Smooth muscle cell (in vitro differentiated cells): Measurements from ENCODE around the gene TFPT. TPM values are rescaled to one million over a fixed set of nuclear protein-coding genes. Genes with fewer than 3 reads are reported as not detected.

Experiments used
- DNase-seq: peaks from one replicate; lab custom pipeline; 2025; ENCODE audit not compliant: unreplicated experiment; lab: John Stamatoyannopoulos, UW
- H2AFZ ChIP-seq: fragments of 200-600 bp; sonication (generic); 2 replicates; pipeline ENCODE4 v1.6.0; 2016; ENCODE audit warnings: antibody characterized with exemption, low read depth, mild to moderate bottlenecking
- H3F3A ChIP-seq: fragments of 200-600 bp; sonication (generic); 2 replicates; pipeline ENCODE4 v1.6.0; 2017; ENCODE audit warnings: antibody characterized with exemption, low read depth
- H3K27ac ChIP-seq: fragments of 200-600 bp; sonication (generic); 2 replicates; pipeline ENCODE4 v1.5.1; 2016; ENCODE audit warnings: low read depth, mild to moderate bottlenecking
- H3K27me3 ChIP-seq: fragments of 200-600 bp; sonication (generic); 2 replicates; pipeline ENCODE4 v1.6.1; 2016; ENCODE audit warnings: low read depth, mild to moderate bottlenecking
- H3K36me3 ChIP-seq: fragments of 200-600 bp; sonication (generic); 2 replicates; pipeline ENCODE4 v1.5.1; 2016; ENCODE audit warnings: low read depth
- H3K4me1 ChIP-seq: fragments of 200-600 bp; sonication (generic); 2 replicates; pipeline ENCODE4 v1.5.1; 2016; ENCODE audit warnings: low read depth
- H3K4me2 ChIP-seq: fragments of 200-600 bp; sonication (generic); 2 replicates; pipeline ENCODE4 v1.6.0; 2016; ENCODE audit warnings: mild to moderate bottlenecking
- H3K4me3 ChIP-seq: fragments of 200-600 bp; sonication (generic); 2 replicates; pipeline ENCODE4 v1.5.1; 2016; ENCODE audit warnings: mild to moderate bottlenecking
- H3K79me2 ChIP-seq: fragments of 200-600 bp; sonication (generic); 2 replicates; pipeline ENCODE4 v1.6.0; 2016; ENCODE audit warnings: low read depth, mild to moderate bottlenecking
- H3K9ac ChIP-seq: fragments of 200-600 bp; sonication (generic); 2 replicates; pipeline ENCODE4 v1.6.0; 2016; ENCODE audit warnings: low read depth
- H3K9me3 ChIP-seq: fragments of 200-600 bp; sonication (generic); replicated peaks from 2 replicates; pipeline ENCODE4 v1.5.1; 2016; ENCODE audit warnings: low read depth
- H4K20me1 ChIP-seq: fragments of 200-600 bp; sonication (generic); 2 replicates; pipeline ENCODE4 v1.6.0; 2016; ENCODE audit warnings: low read depth
- WGBS: methylation state at CpG from one replicate; pipeline ENCODE4 v1.1.7; 2016; ENCODE audit warnings: low lambda C conversion rate; 5-methylcytosine and 5-hydroxymethylcytosine counted together
- polyA plus RNA-seq: library from polyadenylated mRNA; unstranded; fragments of >200 nt; fragmentation: Nextera tagmentation; extraction: Ambion mirVana; gene quantifications from 2 replicates; pipeline ENCODE4 v1.2.1, GENCODE V29; 2016
- total RNA-seq: library from RNA; depleted of rRNA; stranded (reverse); fragments of >200 nt; gene quantifications from 2 replicates; pipeline ENCODE4 v1.2.3, GENCODE V29; 2014
- TF ChIP-seq, protein P1 (sequence below): fragments of 200-600 bp; sonication (generic); IDR thresholded peaks from 2 replicates; pipeline ENCODE4 v1.5.1; 2017; ENCODE audit warnings: borderline replicate concordance, mild to moderate bottlenecking, antibody characterized with exemption; ENCODE audit not compliant: insufficient read depth, poor library complexity, severe bottlenecking

The TFPT gene
- total and polyA plus RNA-seq, 2 experiments from 2014 or later: 17.1 to 56.0 TPM

DNA sequence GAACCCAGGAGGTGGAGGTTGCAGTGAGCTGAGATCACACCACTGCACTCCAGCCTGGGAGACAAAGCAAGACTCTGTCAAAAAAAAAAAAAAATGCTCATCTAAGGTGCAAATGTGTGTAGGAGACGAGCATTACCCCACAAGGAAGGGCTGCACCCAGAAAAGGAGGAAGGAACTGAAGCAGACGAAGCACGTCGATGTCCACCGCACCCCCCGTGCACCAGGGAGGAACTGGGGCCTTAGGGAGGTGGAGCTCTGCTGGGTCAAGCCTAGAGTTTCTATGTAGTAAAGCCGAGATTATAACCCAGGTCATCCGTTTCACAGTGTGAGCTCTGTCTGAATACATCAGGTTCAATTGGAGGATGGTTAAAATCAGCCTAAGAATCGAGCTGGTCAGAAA is 52.8 kb downstream of the TFPT start:
- 91% methylated on average over 9 of the region's 9 CpGs for WGBS
- no peaks in the 10 kb centered on the region for H3F3A ChIP-seq
- H3K4me3 ChIP-seq: no peak overlapping the region
- no peaks in the 10 kb centered on the region for H3K4me1 ChIP-seq
- TF ChIP-seq, protein P1, sequence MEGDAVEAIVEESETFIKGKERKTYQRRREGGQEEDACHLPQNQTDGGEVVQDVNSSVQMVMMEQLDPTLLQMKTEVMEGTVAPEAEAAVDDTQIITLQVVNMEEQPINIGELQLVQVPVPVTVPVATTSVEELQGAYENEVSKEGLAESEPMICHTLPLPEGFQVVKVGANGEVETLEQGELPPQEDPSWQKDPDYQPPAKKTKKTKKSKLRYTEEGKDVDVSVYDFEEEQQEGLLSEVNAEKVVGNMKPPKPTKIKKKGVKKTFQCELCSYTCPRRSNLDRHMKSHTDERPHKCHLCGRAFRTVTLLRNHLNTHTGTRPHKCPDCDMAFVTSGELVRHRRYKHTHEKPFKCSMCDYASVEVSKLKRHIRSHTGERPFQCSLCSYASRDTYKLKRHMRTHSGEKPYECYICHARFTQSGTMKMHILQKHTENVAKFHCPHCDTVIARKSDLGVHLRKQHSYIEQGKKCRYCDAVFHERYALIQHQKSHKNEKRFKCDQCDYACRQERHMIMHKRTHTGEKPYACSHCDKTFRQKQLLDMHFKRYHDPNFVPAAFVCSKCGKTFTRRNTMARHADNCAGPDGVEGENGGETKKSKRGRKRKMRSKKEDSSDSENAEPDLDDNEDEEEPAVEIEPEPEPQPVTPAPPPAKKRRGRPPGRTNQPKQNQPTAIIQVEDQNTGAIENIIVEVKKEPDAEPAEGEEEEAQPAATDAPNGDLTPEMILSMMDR: no peak
- DNase-seq: no peak
- H4K20me1 ChIP-seq: no peaks in the 10 kb centered on the region
- no peak overlapping the region for H3K9ac ChIP-seq
- H3K79me2 ChIP-seq: no peaks in the 10 kb centered on the region
- H3K27ac ChIP-seq: no peak overlapping the region
- no peaks in the 10 kb centered on the region for H3K36me3 ChIP-seq
- H2AFZ ChIP-seq: no peak overlapping the region
- no peak overlapping the region for H3K4me2 ChIP-seq
- H3K27me3 ChIP-seq: no peaks in the 10 kb centered on the region
- H3K9me3 ChIP-seq: no peaks in the 10 kb centered on the region

Other genes with a start within 250 kb of the TFPT start
- 83.8 and 97.6 TPM in 2 replicates for gene MYADM, start 247.8 kb downstream of the TFPT start, total RNA-seq
- gene MYADM, start 247.8 kb downstream of the TFPT start, polyA plus RNA-seq: 193 and 247 TPM in 2 replicates
- 0.18 TPM in 1 of 2 replicates, not detected in the other for gene PRKCG, start 233.5 kb downstream of the TFPT start, total RNA-seq
- gene PRKCG, start 233.5 kb downstream of the TFPT start, polyA plus RNA-seq: 0.51 and 0.59 TPM in 2 replicates
- gene CACNG7, start 206.4 kb downstream of the TFPT start, total RNA-seq: 2.3 and 6.1 TPM in 2 replicates
- 0.59 and 1.3 TPM in 2 replicates for gene CACNG7, start 206.4 kb downstream of the TFPT start, polyA plus RNA-seq
- 0.04 and 0.31 TPM in 2 replicates for gene CACNG8, start 152.7 kb downstream of the TFPT start, total RNA-seq
- 0.03 and 0.19 TPM in 2 replicates for gene CACNG8, start 152.7 kb downstream of the TFPT start, polyA plus RNA-seq
- 0.13 TPM in 1 of 2 replicates, not detected in the other for gene CACNG6, start 124.0 kb downstream of the TFPT start, total RNA-seq
- gene CACNG6, start 124.0 kb downstream of the TFPT start, polyA plus RNA-seq: not detected in 2 replicates
- gene VSTM1, start 51.8 kb downstream of the TFPT start, total RNA-seq: not detected in 2 replicates
- gene VSTM1, start 51.8 kb downstream of the TFPT start, polyA plus RNA-seq: not detected in 2 replicates
- gene TARM1, start 34.3 kb downstream of the TFPT start, total RNA-seq: not detected in 2 replicates
- not detected in 2 replicates for gene TARM1, start 34.3 kb downstream of the TFPT start, polyA plus RNA-seq
- 1.1 TPM in 1 of 2 replicates, not detected in the other for gene OSCAR, start 14.9 kb downstream of the TFPT start, total RNA-seq
- 0.90 and 1.7 TPM in 2 replicates for gene OSCAR, start 14.9 kb downstream of the TFPT start, polyA plus RNA-seq
- 9.5 and 29.8 TPM in 2 replicates for gene NDUFA3, start 12.8 kb downstream of the TFPT start, total RNA-seq
- gene NDUFA3, start 12.8 kb downstream of the TFPT start, polyA plus RNA-seq: 249 and 264 TPM in 2 replicates
- gene PRPF31, start 97 bp upstream of the TFPT start, total RNA-seq: 40.9 and 42.8 TPM in 2 replicates
- gene PRPF31, start 97 bp upstream of the TFPT start, polyA plus RNA-seq: 77.1 and 81.2 TPM in 2 replicates
- 12.4 and 14.1 TPM in 2 replicates for gene CNOT3, start 22.1 kb upstream of the TFPT start, total RNA-seq
- gene CNOT3, start 22.1 kb upstream of the TFPT start, polyA plus RNA-seq: 31.4 and 37.6 TPM in 2 replicates
- 3.2 and 10.9 TPM in 2 replicates for gene LENG1, start 44.1 kb upstream of the TFPT start, total RNA-seq
- gene LENG1, start 44.1 kb upstream of the TFPT start, polyA plus RNA-seq: 14.1 and 17.6 TPM in 2 replicates
- 5.9 and 7.3 TPM in 2 replicates for gene TMC4, start 57.5 kb upstream of the TFPT start, total RNA-seq
- gene TMC4, start 57.5 kb upstream of the TFPT start, polyA plus RNA-seq: 6.7 and 28.0 TPM in 2 replicates
- gene MBOAT7, start 73.9 kb upstream of the TFPT start, total RNA-seq: 76.8 and 110 TPM in 2 replicates
- gene MBOAT7, start 73.9 kb upstream of the TFPT start, polyA plus RNA-seq: 106 and 195 TPM in 2 replicates
- gene TSEN34, start 75.7 kb upstream of the TFPT start, total RNA-seq: 45.8 and 53.7 TPM in 2 replicates
- gene TSEN34, start 75.7 kb upstream of the TFPT start, polyA plus RNA-seq: 79.5 and 91.7 TPM in 2 replicates
- 1,047 and 1,149 TPM in 2 replicates for gene RPS9, start 85.2 kb upstream of the TFPT start, total RNA-seq
- 347 and 352 TPM in 2 replicates for gene RPS9, start 85.2 kb upstream of the TFPT start, polyA plus RNA-seq
- gene LILRB3, start 107.3 kb upstream of the TFPT start, total RNA-seq: not detected in 2 replicates
- gene LILRB3, start 107.3 kb upstream of the TFPT start, polyA plus RNA-seq: 0.06 and 0.70 TPM in 2 replicates
- not detected in 2 replicates for gene LILRA6, start 127.1 kb upstream of the TFPT start, total RNA-seq
- gene LILRA6, start 127.1 kb upstream of the TFPT start, polyA plus RNA-seq: not detected in 2 replicates
- not detected in 2 replicates for gene LILRB5, start 141.6 kb upstream of the TFPT start, total RNA-seq
- gene LILRB5, start 141.6 kb upstream of the TFPT start, polyA plus RNA-seq: not detected in 2 replicates
- not detected in 2 replicates for gene LILRB2, start 165.5 kb upstream of the TFPT start, total RNA-seq
- not detected in 2 replicates for gene LILRB2, start 165.5 kb upstream of the TFPT start, polyA plus RNA-seq
- not detected in 2 replicates for gene LILRA5, start 197.5 kb upstream of the TFPT start, total RNA-seq
- gene LILRA5, start 197.5 kb upstream of the TFPT start, polyA plus RNA-seq: not detected in 2 replicates
- not detected in 2 replicates for gene LILRA4, start 223.5 kb upstream of the TFPT start, total RNA-seq
- gene LILRA4, start 223.5 kb upstream of the TFPT start, polyA plus RNA-seq: not detected in 2 replicates
- not detected in 2 replicates for gene LAIR1, start 249.3 kb upstream of the TFPT start, total RNA-seq
- not detected in 2 replicates for gene LAIR1, start 249.3 kb upstream of the TFPT start, polyA plus RNA-seq